K562 (cell line): ENCODE data around the gene SOS1. TPM values are rescaled to one million over a fixed set of nuclear protein-coding genes. Genes with fewer than 3 reads are reported as not detected.

Experiments used
- FIP1L1 ChIP-seq: fragments of 200-400 bp; formaldehyde crosslinking; IDR thresholded peaks from 2 replicates; pipeline ENCODE4 v1.6.1; 2018; ENCODE audit warnings: mild to moderate bottlenecking, low read depth, low read length; ENCODE audit not compliant: poor library complexity, severe bottlenecking
- PURB ChIP-seq: sonication (generic); formaldehyde crosslinking; IDR thresholded peaks from 2 replicates; pipeline ENCODE4 v1.9.0; 2021; ENCODE audit warnings: low read depth, mild to moderate bottlenecking, missing genetic modification reagents
- RREB1 ChIP-seq: fragments of 250-450 bp; sonication (Bioruptor Pico); IDR thresholded peaks from 2 replicates; pipeline ENCODE4 v1.4.0; 2020
- SAFB ChIP-seq: fragments of 200-400 bp; formaldehyde crosslinking; IDR thresholded peaks from 2 replicates; pipeline ENCODE4 v1.6.1; 2017; ENCODE audit warnings: low read depth, low read length, borderline replicate concordance
- SIX5 ChIP-seq, 2 experiments: IDR thresholded peaks; 2 replicates each; pipeline ENCODE4 v1.6.1; 2011; ENCODE audit warnings: low read length in 2 of 2, borderline replicate concordance in 1 of 2, low read depth in 1 of 2, mild to moderate bottlenecking in 1 of 2, moderate library complexity in 1 of 2; ENCODE audit not compliant: insufficient read depth in 1 of 2
- polyA plus RNA-seq, 8 experiments: library from polyadenylated mRNA; depleted of rRNA in 4 of 8; stranded (reverse) in 5 of 8; unstranded in 3 of 8; fragments of >200 nt; fragmentation: Nextera tagmentation in 2 of 8; fragmentation: Illumina TruSeq in 1 of 8; extraction: Ambion mirVana in 2 of 8; extraction: Trizol in 1 of 8; gene quantifications; 2 replicates each; pipeline versions ENCODE4 v1.2.1 to v1.2.3, GENCODE V29; 2011 to 2014; ENCODE audit warnings: inconsistent platforms in 1 of 8, missing spikeins in 1 of 8
- total RNA-seq, 7 experiments: library from RNA; depleted of rRNA in 6 of 7; stranded (reverse); fragments of >200 nt in 6 of 7; fragmentation: Illumina TruSeq in 2 of 7; extraction: Trizol in 2 of 7; gene quantifications; 2 replicates each; pipeline versions ENCODE4 v1.2.1 to v1.2.3, GENCODE V29; 2011 to 2021; ENCODE audit warnings: low replicate concordance in 1 of 7
- TF ChIP-seq, protein P1 (sequence below): fragments of 250-450 bp; sonication (Bioruptor Pico); IDR thresholded peaks from 2 replicates; pipeline ENCODE4 v1.5.0; 2020; ENCODE audit warnings: mild to moderate bottlenecking
- TF ChIP-seq, protein P2 (sequence below), 2 experiments: fragments of 450-650 bp; IDR thresholded peaks; 2 replicates each; pipeline ENCODE4 v1.6.1; 2016
- TF ChIP-seq, protein P3 (sequence below), 2 experiments: fragments of 450-650 bp in 1 of 2; sonication (generic) in 1 of 2; formaldehyde crosslinking in 1 of 2; IDR thresholded peaks in 1 of 2; conservative IDR thresholded peaks in 1 of 2; 2 replicates each; pipeline versions ENCODE4 v1.6.1 to v1.8.1; 2016 to 2023; ENCODE audit warnings: mild to moderate bottlenecking in 2 of 2, moderate library complexity in 2 of 2, inconsistent platforms in 1 of 2, missing genetic modification reagents in 1 of 2
- TF ChIP-seq, protein P4 (sequence below): fragments of 450-650 bp; formaldehyde crosslinking; IDR thresholded peaks from 2 replicates; pipeline ENCODE4 v1.4.0; 2022; ENCODE audit warnings: missing genetic modification characterization

SOS1 gene
- total and polyA plus RNA-seq, 9 of the 15 experiments (the other 6 are each of a cell fraction or from before 2014, with no cell fraction given) = 2.5 to 27.1 (median 16.3) TPM

- TF ChIP-seq RREB1 (CRISPR knock-in tag) = no peak
- TF ChIP-seq SAFB = no peak
- TF ChIP-seq, protein P1, sequence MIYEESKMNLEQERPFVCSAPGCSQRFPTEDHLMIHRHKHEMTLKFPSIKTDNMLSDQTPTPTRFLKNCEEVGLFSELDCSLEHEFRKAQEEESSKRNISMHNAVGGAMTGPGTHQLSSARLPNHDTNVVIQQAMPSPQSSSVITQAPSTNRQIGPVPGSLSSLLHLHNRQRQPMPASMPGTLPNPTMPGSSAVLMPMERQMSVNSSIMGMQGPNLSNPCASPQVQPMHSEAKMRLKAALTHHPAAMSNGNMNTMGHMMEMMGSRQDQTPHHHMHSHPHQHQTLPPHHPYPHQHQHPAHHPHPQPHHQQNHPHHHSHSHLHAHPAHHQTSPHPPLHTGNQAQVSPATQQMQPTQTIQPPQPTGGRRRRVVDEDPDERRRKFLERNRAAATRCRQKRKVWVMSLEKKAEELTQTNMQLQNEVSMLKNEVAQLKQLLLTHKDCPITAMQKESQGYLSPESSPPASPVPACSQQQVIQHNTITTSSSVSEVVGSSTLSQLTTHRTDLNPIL (CRISPR knock-in tag) = no peak
- no peak for TF ChIP-seq SIX5 (IDR thresholded peaks at IDR 0.05; ENCODE audit: borderline replicate concordance in 1 of 2, insufficient read depth in 1 of 2, low read depth in 1 of 2, low read length in 2 of 2)
- TF ChIP-seq, protein P2, sequence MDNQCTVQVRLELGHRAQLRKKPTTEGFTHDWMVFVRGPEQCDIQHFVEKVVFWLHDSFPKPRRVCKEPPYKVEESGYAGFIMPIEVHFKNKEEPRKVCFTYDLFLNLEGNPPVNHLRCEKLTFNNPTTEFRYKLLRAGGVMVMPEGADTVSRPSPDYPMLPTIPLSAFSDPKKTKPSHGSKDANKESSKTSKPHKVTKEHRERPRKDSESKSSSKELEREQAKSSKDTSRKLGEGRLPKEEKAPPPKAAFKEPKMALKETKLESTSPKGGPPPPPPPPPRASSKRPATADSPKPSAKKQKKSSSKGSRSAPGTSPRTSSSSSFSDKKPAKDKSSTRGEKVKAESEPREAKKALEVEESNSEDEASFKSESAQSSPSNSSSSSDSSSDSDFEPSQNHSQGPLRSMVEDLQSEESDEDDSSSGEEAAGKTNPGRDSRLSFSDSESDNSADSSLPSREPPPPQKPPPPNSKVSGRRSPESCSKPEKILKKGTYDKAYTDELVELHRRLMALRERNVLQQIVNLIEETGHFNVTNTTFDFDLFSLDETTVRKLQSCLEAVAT (IDR thresholded peaks at IDR 0.05) = no peak
- no peak for TF ChIP-seq PURB (CRISPR knock-in tag)
- TF ChIP-seq, protein P3, sequence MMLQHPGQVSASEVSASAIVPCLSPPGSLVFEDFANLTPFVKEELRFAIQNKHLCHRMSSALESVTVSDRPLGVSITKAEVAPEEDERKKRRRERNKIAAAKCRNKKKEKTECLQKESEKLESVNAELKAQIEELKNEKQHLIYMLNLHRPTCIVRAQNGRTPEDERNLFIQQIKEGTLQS (IDR thresholded peaks at IDR 0.05) = no peak
- TF ChIP-seq, protein P3 (CRISPR knock-in tag; conservative IDR thresholded peaks at IDR 0.05) = no peak
- no peak for TF ChIP-seq FIP1L1
- TF ChIP-seq, protein P4, sequence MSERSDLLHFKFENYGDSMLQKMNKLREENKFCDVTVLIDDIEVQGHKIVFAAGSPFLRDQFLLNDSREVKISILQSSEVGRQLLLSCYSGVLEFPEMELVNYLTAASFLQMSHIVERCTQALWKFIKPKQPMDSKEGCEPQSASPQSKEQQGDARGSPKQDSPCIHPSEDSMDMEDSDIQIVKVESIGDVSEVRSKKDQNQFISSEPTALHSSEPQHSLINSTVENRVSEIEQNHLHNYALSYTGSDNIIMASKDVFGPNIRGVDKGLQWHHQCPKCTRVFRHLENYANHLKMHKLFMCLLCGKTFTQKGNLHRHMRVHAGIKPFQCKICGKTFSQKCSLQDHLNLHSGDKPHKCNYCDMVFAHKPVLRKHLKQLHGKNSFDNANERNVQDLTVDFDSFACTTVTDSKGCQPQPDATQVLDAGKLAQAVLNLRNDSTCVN (CRISPR knock-in tag) = no peak
These were observed 154.2 kb downstream of the SOS1 start (continued) for GRCh38 chr2:38966678-38967077.
